Vagina (tissue), 2 donors: Measurements from ENCODE around the gene DHX8. TPM values are rescaled to one million over a fixed set of nuclear protein-coding genes. Genes with fewer than 3 reads are reported as not detected.
"Not testable (repeated sequence)": the region's sequence is repeated elsewhere in the genome, so short reads cannot be mapped to it uniquely, and the experiment has no call there.

ENCODE experiments used
- DNase-seq, 2 donors: peaks; one replicate each; pipeline ENCODE4 v3.0.0-alpha.2; 2017; ENCODE audit errors: extremely low spot score in 2 of 2
- H3K27ac ChIP-seq: fragments of 200-600 bp; sonication (generic); one replicate; pipeline ENCODE4 v1.5.1; 2019
- H3K27me3 ChIP-seq: fragments of 200-600 bp; sonication (generic); one replicate; pipeline ENCODE4 v1.5.1; 2019
- H3K36me3 ChIP-seq, 2 donors: fragments of 200-600 bp; sonication (generic); one replicate each; pipeline ENCODE4 v1.5.1; 2017 to 2019
- H3K4me1 ChIP-seq: fragments of 200-600 bp; sonication (generic); one replicate; pipeline ENCODE4 v1.5.1; 2019
- H3K4me3 ChIP-seq, 2 donors: fragments of 200-600 bp; sonication (generic); 1 replicate in 1 of 2; 2 replicates in 1 of 2; pipeline ENCODE4 v1.5.1; 2016 to 2019
- H3K9me3 ChIP-seq: fragments of 200-600 bp; sonication (generic); one replicate; pipeline ENCODE4 v1.5.1; 2019
- POLR2A ChIP-seq, 2 donors: fragments of 450-650 bp; IDR thresholded peaks; one replicate each; pipeline ENCODE4 v1.6.1; 2017; ENCODE audit warnings: antibody characterized with exemption in 2 of 2, mild to moderate bottlenecking in 2 of 2, moderate library complexity in 2 of 2
- POLR2AphosphoS5 ChIP-seq, 2 donors: sonication (generic); formaldehyde crosslinking; IDR thresholded peaks; one replicate each; pipeline ENCODE4 v1.9.0; 2017; ENCODE audit warnings: antibody characterized with exemption in 2 of 2, mild to moderate bottlenecking in 2 of 2, low read depth in 1 of 2; ENCODE audit not compliant: insufficient read depth in 1 of 2
- intact Hi-C: fragments of 100-400 bp; cut with DNase I; formaldehyde crosslinking; loops from one replicate; pipeline ENCODE4 v1.15.1; 2023
- total RNA-seq: library from RNA; depleted of rRNA; stranded (reverse); fragments of >200 nt; gene quantifications from one replicate; pipeline ENCODE4 v1.2.3, GENCODE V29; 2016
- TF ChIP-seq, protein P1 (sequence below), 3 experiments: fragments of 450-650 bp in 2 of 3; fragments of 200-600 bp in 1 of 3; sonication (generic) in 1 of 3; IDR thresholded peaks; one replicate each; pipeline ENCODE4 v1.5.1; 2017 to 2019; ENCODE audit warnings: antibody characterized with exemption in 3 of 3, mild to moderate bottlenecking in 2 of 3, moderate library complexity in 2 of 3

The DHX8 gene
- total RNA-seq, 1 donor from 2014 or later, result 32.7 TPM

DNA sequence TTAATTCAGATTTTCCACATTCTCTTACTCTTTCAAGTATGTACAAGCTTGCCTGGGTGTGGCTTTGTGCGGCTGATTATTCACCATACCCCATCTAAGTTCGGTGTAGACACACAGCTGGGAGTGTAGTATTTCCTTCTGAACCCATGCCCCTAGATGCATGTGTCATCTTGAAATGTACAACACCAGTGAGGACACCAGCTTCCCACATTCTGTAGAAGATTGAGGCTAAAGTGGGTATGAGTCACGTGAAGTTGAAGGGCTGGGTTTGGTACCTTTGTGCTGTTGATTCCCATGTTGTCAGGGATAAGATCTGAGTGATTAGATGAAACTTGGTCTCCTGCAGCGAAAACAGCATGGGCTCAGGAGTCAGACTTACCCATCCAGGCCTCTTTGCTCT, 14.6 kb upstream of the DHX8 start:
- intact Hi-C loops, result loop anchor here (10.0 kb wide), 1 partner anchor 64 kb away; no protein-coding TSS in a partner anchor
- Histone ChIP-seq H3K4me1 (peaks cover 24% of the 10 kb centered on the region), H3K27ac (peak overlapping the region; percentile 76)

DNA sequence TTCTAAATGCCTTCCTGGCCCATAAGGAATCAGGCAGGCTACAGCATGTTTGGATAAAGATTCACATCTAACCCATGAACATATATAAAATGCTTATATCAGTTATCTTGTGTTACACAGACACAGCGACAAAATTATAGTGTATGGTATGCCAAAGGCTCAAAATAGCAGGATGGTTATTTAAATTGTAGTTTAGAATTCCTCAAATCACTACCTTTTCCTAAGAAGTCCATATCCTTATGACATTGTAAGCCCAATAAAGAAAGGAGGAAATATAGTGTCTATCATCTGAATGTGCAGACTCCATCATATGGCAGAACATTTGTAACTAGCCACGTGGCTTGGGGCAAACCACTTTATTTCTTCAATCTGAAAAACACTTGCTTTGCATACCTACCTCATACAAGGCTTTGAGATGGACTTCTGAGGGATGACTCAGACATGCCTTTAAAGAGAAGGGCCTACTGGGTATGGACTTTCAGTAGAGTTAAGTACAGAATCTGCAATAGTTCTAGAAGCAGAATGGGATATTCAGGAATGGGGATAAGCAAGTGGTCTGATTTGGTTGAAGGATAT, 12.1 kb upstream of the DHX8 start:
- intact Hi-C loops, result no loop called here
- H3K4me1 ChIP-seq, result peaks cover 22% of the 10 kb centered on the region
- H3K9me3 ChIP-seq, result no peaks in the 10 kb centered on the region
- H3K4me3 ChIP-seq, result no peak overlapping the region
- no peaks in the 10 kb centered on the region for H3K36me3 ChIP-seq
- no peak for DNase-seq
- H3K27ac ChIP-seq, result no peak overlapping the region
- TF ChIP-seq, protein P1, sequence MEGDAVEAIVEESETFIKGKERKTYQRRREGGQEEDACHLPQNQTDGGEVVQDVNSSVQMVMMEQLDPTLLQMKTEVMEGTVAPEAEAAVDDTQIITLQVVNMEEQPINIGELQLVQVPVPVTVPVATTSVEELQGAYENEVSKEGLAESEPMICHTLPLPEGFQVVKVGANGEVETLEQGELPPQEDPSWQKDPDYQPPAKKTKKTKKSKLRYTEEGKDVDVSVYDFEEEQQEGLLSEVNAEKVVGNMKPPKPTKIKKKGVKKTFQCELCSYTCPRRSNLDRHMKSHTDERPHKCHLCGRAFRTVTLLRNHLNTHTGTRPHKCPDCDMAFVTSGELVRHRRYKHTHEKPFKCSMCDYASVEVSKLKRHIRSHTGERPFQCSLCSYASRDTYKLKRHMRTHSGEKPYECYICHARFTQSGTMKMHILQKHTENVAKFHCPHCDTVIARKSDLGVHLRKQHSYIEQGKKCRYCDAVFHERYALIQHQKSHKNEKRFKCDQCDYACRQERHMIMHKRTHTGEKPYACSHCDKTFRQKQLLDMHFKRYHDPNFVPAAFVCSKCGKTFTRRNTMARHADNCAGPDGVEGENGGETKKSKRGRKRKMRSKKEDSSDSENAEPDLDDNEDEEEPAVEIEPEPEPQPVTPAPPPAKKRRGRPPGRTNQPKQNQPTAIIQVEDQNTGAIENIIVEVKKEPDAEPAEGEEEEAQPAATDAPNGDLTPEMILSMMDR (IDR thresholded peaks at IDR 0.05), result no peak
- no peak for TF ChIP-seq POLR2A (IDR thresholded peaks at IDR 0.05)
- no peak for TF ChIP-seq POLR2AphosphoS5 (IDR thresholded peaks at IDR 0.05; ENCODE audit: insufficient read depth in 1 of 2, low read depth in 1 of 2)
- no peaks in the 10 kb centered on the region for H3K27me3 ChIP-seq

More for the DNA sequence above, 14.6 kb upstream of the DHX8 start:
- DNase-seq, result no peak
- Histone ChIP-seq H3K27me3 (no peaks in the 10 kb centered on the region), H3K9me3 (no peaks in the 10 kb centered on the region), H3K36me3 (no peaks in the 10 kb centered on the region), H3K4me3 (no peak overlapping the region)
- TF ChIP-seq POLR2AphosphoS5 (IDR thresholded peaks at IDR 0.05; ENCODE audit: insufficient read depth in 1 of 2, low read depth in 1 of 2) (peak in 1 of 2 donors; percentile 67), POLR2A (IDR thresholded peaks at IDR 0.05) (no peak)

DNA sequence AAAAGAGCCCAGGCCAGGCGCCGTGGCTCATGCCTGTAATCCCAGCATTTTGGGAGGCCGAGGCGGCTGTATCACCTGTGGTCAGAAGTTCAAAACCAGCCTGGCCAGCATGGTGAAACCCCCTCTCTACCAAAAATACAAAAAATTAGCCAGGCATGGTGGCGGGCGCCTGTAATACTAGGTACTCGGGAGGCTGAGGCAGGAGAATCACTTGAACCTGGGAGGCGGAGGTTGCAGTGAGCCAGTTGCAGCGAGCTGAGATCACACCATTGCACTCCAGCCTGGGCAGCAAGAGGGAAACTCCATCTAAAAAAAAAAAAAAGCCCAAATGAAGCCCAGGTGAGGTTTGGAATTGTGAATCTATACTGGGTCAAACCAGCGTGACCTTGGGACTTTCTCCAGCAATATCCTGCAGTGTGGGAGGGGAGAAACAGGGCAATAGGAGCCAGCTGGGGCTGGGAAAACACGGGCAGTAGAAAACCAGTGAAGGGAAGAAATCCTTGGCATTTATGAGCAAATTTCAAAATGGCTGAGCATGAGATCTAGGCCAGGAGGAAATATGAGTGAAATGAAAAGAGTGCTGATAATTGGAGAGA, 8.2 kb upstream of the DHX8 start:
- H3K27ac ChIP-seq, result no peak overlapping the region
- intact Hi-C loops, result no loop called here
- H3K9me3 ChIP-seq, result no peaks in the 10 kb centered on the region
- no peak for TF ChIP-seq POLR2AphosphoS5 (IDR thresholded peaks at IDR 0.05; ENCODE audit: insufficient read depth in 1 of 2, low read depth in 1 of 2)
- no peak for TF ChIP-seq POLR2A (IDR thresholded peaks at IDR 0.05)
- TF ChIP-seq, protein P1 (IDR thresholded peaks at IDR 0.05), result no peak
- no peaks in the 10 kb centered on the region for H3K4me1 ChIP-seq
- no peaks in the 10 kb centered on the region for H3K27me3 ChIP-seq
- no peaks in the 10 kb centered on the region for H3K36me3 ChIP-seq
- no peak overlapping the region for H3K4me3 ChIP-seq
- no peak for DNase-seq

DNA sequence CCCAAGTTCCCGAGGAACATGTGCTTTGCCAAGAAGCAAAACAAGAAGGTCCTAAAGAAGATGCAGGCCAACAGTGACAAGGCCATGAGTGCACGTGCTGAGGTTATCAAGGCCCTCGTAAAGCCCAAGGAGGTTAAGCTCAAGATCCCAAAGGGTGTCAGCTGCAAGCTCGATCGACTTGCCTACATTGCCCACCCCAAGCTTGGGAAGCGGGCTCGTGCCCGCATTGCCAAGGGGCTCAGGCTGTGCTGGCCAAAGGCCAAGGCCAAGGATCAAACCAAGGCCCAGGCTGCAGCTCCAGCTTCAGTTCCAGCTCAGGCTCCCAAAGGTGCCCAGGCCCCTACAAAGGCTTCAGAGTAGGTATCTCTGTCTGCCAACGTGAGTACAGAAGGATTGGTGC, 7.5 kb upstream of the DHX8 start:
- intact Hi-C loops, H3K4me1 ChIP-seq, H3K27me3 ChIP-seq, H3K9me3 ChIP-seq, DNase-seq, H3K36me3 ChIP-seq, H3K27ac ChIP-seq, H3K4me3 ChIP-seq: not testable (repeated sequence)

DNA sequence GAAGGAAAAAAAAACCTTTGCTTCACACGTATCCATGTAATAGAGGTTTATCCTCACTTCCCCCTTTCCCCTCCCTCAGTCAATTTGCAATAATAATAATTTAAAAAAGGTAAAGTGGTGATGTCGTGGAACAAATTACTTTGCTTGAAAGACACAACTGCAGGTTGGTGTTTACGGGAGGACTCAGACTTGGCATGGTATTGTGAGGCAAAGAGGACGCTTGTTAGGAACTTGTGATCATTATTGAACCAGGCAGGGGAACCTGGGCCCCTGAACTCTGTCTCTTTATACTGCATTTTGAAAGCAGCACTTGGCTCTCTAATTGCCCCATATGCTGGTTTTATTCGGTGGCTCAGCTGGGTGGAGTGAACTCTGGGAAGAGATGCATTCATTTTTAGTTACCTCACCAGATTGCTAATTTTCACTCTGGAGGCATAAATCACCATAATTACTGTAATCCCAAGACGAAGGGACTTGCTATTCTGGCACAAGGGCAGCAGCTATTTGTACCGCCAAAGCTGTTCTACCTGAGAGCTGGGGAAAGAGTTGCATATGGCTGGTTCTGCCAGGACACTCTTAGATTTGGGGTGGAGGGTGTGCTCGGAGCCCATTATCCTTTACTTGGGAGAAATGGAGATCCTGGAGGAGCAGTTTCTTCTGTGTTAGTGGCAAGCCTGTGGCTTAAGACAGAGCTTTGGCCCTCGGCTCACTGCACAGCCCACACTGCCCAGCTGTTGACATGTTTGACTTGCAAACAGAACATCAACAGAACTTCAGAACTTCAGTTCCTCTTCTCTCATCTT, 5.7 kb upstream of the DHX8 start:
- no peaks in the 10 kb centered on the region for H3K9me3 ChIP-seq
- no peak overlapping the region for H3K27ac ChIP-seq
- H3K27me3 ChIP-seq, result no peaks in the 10 kb centered on the region
- peaks cover under 1% of the 10 kb centered on the region for H3K4me1 ChIP-seq
- intact Hi-C loops, result no loop called here
- no peak for DNase-seq
- TF ChIP-seq, protein P1 (IDR thresholded peaks at IDR 0.05), result no peak
- no peak for TF ChIP-seq POLR2AphosphoS5 (IDR thresholded peaks at IDR 0.05; ENCODE audit: insufficient read depth in 1 of 2, low read depth in 1 of 2)
- TF ChIP-seq POLR2A (IDR thresholded peaks at IDR 0.05), result no peak
- H3K4me3 ChIP-seq, result no peak overlapping the region
- H3K36me3 ChIP-seq, result no peaks in the 10 kb centered on the region

DNA sequence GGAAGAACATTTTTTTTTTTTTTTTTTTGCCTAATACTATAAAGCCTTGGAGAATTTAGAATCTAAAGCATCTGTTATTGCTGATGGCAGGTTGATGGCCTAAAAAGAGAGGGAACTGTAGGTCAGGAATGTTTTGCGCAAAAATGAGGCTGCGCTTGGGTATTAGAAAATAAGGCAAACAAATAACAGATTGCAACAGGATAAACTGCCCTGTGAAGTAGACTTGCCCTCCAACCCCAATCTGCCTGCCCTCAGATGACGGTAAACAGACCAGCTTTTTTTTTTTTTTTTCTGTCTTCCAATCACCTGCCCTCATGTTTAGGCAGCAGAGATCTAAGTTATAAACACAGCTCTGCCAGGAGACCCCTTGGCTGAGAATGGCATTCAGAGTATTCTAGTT, 3.8 kb upstream of the DHX8 start:
- Histone ChIP-seq H3K36me3 (no peaks in the 10 kb centered on the region), H3K27ac (no peak overlapping the region), H3K4me3 (no peak overlapping the region), H3K4me1 (peaks cover 11% of the 10 kb centered on the region), H3K9me3 (no peaks in the 10 kb centered on the region), H3K27me3 (no peaks in the 10 kb centered on the region)
- DNase-seq, result no peak
- TF ChIP-seq, protein P1 (IDR thresholded peaks at IDR 0.05), result no peak
- TF ChIP-seq POLR2A (IDR thresholded peaks at IDR 0.05) (no peak), POLR2AphosphoS5 (IDR thresholded peaks at IDR 0.05; ENCODE audit: insufficient read depth in 1 of 2, low read depth in 1 of 2) (no peak)
- intact Hi-C loops, result no loop called here
